ENCODE data around the gene SETD1B.
"Not testable (repeated sequence)": the region's sequence is repeated elsewhere in the genome, so short reads cannot be mapped to it uniquely, and the experiment has no call there.

Gene SETD1B

GRCh38 chr12:121803861-121804416 is at the start of gene SETD1B:
TSS of gene SETD1B (plus strand) at chr12:121804009. CDS start at chr12:121804738, 729 bp downstream.
- DNase-seq = peak; percentile 63 to 71

GRCh38 chr12:121754836-121755235 is 49.0 kb upstream of the SETD1B start:
- no peak for DNase-seq

GRCh38 chr12:121755591-121755990 is 48.2 kb upstream of the SETD1B start:
- DNase-seq = no peak

DNA sequence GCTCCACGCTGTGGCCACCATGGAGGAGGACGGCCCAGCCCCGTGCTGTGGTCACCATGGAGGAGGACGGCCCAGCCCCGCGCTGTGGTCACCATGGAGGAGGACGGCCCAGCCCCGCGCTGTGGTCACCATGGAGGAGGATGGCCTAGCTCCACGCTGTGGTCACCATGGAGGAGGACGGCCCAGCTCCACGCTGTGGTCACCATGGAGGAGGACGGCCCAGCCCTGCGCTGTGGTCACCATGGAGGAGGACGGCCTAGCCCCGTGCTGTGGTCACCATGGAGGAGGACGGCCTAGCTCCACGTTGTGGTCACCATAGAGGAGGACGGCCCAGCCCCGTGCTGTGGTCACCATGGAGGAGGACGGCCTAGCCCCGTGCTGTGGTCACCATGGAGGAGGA is 45.3 kb upstream of the SETD1B start:
- DNase-seq = not testable (repeated sequence)

- DNase-seq = no peak
These were observed 41.5 kb upstream of the SETD1B start for GRCh38 chr12:121762269-121762668.

- DNase-seq = no peak
These were observed 39.0 kb upstream of the SETD1B start for GRCh38 chr12:121764808-121765207.

GRCh38 chr12:121765573-121765972 is 38.2 kb upstream of the SETD1B start:
- no peak for DNase-seq

DNA sequence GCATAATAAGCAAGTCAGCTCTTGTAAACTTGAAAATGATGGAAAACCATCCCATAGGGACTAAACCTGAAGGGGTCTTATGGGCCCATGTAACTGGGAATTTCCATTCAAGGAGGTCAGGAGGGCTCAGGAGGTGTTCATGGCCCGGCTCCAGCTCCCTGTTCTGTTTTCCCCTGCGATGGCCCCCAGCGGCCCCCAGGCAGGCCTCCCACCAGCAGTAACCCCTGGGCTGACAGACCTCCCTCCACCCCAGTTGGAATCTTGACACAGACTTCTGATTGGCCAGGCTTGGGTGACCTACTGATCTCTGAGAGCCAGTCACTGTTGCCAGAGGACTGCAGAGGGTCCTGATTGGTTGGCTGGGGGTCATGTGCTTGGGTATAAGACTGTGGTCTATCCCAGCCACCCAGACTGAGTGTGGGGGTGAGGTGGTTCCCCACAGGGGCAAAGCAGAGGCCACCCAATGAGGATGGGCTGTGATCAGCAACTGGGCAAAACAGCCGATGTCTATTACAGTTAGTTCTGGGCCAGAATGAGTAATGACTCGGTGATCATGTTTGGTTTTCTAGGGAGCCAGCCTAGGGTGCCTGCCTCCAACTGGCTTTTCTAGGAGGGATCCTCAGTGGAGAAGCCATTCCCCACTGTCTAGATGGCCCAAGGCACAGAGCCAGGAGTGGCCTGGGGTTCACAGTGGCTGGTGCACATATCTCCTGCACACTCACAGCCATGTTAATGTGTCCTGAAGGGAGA is 37.3 kb upstream of the SETD1B start:
- DNase-seq = no peak

DNA sequence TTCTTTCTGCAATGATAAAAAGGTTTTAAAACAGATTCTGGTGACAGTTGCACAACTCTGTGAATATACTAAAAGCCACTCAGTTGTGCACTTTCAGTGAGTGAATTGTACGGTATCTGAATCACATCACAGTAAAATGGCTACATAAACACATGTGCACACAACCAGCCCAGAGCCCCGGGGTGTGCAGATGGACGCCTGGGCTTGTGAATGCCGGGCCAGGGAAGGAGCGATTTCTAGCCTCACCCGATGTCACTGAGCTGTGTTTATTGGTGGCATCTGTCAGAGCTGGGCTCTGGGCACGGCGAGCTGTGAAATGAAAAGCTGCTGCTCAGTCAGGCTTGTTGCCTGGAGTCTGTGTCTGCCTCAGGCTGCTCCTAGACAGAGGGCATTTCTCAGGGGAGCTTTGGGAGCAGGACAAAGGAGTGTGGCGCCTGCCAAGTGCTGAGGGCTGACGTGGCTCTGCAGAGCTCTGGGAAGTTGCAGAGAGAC is 36.2 kb upstream of the SETD1B start:
- no peak for DNase-seq

DNA sequence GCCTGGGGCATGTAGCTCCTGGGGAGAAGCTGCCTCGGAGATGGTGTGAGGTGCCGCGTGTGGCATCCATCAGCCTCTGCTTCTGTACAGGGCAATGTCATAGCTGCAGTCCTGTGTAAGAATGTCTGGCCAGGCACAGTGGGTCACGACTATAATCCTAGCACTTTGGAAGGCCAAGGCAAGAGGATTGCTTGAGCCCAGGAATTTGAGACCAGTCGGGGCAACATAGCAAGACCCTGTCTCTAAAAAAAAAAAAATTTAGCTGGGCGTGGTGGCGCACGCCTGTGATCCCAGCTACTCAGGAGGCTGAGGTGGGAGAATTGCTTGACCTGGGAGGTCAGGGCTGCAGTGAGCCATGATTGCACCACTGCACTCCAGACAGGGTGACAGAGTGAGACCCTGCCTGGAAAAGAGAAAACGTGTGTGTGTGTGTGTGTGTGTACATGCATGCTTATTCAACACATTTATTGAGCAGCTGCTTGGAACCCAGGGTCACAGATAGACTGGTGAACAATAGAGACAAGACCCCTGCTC is 34.4 kb upstream of the SETD1B start:
- DNase-seq = no peak

- DNase-seq = no peak
These were observed 33.9 kb upstream of the SETD1B start for GRCh38 chr12:121769831-121770301.

DNA sequence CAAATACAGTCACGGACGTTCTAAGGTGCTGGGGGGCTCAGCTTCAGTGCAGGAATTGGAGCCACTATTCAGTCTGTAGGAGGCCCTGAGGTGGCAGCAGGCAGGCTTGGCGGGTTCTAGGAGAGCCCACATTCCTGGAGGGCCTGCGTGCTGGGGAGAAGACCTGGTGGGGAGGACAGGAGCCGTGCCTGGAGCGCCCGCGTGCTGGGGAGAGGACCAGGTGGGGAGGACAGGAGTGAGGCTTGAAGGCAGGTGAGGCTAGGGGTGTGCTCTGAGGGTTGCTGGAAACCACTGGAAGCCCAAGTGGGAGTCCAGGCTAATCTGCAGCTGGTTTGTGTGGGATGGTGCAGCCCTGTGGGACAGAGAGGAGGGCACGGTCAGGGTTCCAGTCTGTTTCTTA is 33.4 kb upstream of the SETD1B start:
- no peak for DNase-seq

DNA sequence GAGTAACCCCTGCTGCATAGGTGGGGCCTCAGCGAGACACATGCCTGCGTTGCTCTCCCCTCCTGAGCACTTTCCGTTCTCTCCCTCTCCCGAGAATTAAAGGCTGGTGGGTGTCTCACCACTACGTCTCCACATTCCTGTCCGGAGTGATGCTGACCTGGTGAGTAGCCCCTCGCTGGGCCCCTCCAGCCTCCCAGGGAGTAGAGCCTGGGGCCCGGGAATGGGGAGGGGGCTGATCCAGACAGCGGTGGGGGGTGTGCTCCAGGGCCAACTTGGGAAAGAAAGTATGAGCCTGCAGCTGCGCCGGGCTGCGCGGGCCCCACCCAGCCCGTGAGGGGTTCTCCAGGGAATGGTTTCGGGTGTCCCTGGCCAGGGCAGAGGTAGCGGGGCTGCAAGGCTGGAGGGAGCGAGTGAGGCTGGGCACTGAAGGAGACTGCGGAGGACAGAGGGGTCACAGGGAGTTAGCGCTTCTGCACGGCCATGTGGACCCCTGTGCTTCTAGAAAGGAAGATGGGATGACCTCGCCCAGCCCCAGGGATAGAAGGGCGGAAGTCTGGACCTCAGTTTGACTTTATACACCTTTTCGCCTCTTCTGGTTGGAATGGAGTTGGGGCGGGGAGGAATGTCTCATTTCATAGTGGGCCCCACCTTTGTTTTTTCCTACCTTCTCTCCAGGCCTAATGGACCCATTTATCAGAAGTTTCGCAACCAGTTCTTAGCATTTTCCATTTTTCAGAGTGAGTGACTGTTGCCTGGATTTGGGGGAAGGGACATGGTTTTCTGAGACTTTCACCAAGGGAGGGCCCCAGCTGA is 32.8 kb upstream of the SETD1B start:
- DNase-seq = no peak

DNA sequence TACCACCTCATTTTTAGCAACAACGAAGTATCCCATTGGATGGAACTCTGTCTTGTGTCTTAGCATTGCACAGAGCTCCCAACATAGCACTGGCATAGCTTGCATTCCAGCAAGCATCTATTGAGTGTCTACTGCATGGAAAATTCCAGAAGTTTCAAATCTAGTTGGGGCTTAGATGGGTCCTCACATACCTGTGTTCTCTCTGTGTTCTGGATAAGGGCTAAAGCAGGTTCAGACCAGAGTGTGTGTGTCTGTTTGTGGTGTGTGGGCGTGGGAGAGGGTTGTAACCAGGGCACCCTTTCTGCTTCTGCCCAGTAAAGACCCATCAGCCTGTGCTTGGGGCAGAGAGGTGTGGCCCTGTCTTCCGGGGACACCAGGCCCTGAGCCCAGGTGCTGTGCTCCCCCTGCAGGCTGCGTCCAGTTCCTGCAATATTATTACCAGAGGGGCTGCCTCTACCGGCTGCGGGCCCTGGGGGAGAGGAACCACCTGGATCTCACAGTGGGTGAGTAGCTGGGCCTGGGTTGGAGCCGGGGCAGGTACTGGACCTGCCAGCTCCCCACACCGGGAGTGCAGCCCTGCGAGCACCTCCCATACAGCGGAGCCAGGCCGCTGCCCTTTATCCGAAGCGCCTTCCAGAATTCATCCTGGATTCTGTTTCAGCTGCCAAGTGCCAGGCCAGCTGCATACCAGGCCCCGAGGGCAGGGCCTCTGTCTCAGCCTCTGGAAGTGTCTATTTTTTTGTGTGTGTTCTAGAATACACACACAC is 30.6 kb upstream of the SETD1B start:
- DNase-seq = peak; percentile 80 to 85

DNA sequence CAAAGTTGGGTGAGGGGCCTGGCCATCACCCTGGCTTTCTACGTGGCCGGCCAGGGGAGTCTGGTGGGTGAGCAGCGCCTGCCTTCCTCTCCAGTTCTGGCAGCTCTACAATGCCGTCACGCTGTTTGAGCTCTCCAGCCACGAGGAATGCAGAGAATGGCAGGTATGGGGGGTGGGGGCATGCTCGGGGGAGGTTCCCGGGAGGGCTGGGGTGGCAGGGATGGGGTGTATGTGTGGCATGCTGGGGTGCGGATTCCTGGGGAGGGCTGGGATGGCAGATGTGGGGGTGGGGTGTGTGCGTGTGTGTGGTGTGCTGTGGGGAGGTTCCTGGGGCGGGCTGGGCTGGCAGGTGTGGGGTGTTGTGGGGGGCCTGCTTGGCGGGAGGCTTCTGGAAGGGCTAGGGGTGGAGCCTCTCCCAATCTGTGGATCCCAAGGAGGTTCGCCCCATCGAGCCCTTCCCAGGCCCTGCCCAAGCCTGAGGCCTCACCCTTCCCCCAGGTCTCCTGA is 28.8 kb upstream of the SETD1B start:
- no peak for DNase-seq

DNA sequence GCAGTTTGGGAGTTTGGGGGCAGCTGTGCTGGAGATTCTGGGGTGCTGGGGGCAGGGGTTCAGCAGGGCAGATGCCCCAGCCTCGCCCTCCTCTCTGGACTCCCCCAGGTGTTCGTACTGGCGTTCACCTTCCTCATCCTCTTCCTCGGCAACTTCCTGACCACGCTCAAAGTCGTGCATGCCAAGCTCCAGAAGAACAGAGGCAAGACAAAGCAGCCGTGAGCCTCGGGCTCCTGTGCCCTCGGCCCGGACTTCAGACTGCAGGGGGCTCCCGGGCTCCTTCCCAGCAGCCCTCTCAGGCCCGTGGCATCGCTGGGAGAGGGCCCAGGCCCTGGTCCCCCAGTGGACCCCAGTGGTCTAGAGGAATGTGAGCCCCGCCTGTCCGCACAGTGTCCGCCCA is 28.3 kb upstream of the SETD1B start:
- no peak for DNase-seq

- DNase-seq = peak; percentile 96
These were observed 27.4 kb upstream of the SETD1B start for GRCh38 chr12:121776190-121777098.

DNA sequence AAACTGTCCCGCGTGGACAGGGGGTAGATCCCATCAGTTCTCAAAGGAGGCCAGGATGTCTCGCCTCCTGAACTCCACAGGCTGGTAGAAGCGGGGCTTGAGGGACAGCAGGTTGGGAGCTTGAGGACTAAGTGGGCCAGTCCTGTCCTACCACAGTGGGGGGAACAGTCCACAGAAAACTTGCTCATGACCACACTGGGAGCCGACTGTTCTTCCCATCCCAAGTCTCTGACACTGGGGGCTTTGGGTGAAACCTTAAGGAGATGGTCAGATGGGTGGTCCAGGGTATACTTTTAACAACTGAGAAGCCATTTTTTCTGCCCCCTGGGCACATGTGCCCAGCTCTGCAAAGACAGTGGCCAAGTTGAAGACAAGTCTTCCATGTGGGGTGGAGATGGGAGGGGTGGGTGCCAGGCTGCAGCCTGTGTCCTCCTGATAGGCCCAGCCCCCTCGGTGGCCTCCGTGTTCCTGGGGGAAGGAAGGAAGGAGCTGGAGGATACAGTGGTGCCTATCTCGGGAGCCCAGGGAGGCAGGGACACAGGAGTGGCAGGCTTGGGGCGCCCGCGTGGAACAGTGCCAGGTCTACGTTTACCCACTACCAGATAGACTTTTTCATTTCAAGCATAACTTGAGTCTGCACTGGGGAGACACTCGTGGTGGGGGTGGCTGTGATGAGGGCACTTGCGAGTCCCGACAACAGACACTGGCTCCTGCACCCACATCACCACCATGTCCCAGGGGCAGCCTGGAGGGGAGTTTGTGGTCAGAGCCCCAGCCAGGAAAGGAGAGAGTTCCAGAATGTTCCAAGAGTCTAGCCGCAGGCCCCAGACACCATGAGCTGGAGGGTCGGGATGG is 25.0 kb upstream of the SETD1B start:
- DNase-seq = no peak

- DNase-seq = no peak
These were observed 24.4 kb upstream of the SETD1B start for GRCh38 chr12:121779422-121779895.

GRCh38 chr12:121780429-121780828 is 23.4 kb upstream of the SETD1B start:
- DNase-seq = no peak
